ENCODE measurements around the gene ATXN7L1. TPM values are rescaled to one million over a fixed set of nuclear protein-coding genes. Genes with fewer than 3 reads are reported as not detected.

ATXN7L1 gene
- total RNA-seq, 1 experiment from 2014 or later, result 14.6 TPM

GRCh38 chr7:105902325-105902911 lies 26.0 kb upstream of the ATXN7L1 start:
- no peak for DNase-seq
- H3K4me1 ChIP-seq (replicated peaks; ENCODE audit: insufficient read depth), result no peaks in the 10 kb centered on the region
- no peaks in the 10 kb centered on the region for H4K20me1 ChIP-seq (ENCODE audit: insufficient read depth)
- H3K79me2 ChIP-seq (ENCODE audit: low read depth), result no peaks in the 10 kb centered on the region
- H3K36me3 ChIP-seq (ENCODE audit: low read depth), result no peaks in the 10 kb centered on the region
- H2AFZ ChIP-seq, result no peak overlapping the region
- no peaks in the 10 kb centered on the region for H3K9me3 ChIP-seq (ENCODE audit: insufficient read depth, low read depth)
- no peaks in the 10 kb centered on the region for H3K9me2 ChIP-seq (ENCODE audit: insufficient read depth)
- no peaks in the 10 kb centered on the region for H3K27me3 ChIP-seq (ENCODE audit: insufficient read depth, low read depth)
- POLR2A ChIA-PET (ENCODE audit: unreplicated experiment), result interaction anchor here (0.5 kb wide), 1 partner anchor 156 kb away, joined by 5 read pairs; no protein-coding TSS in a partner anchor
- H3K27ac ChIP-seq, result no peak overlapping the region
- no peak overlapping the region for H3K4me2 ChIP-seq
- no peaks in the 10 kb centered on the region for H3F3A ChIP-seq (ENCODE audit: insufficient read depth, low read depth)
- no TSS peak for BruUV-seq (replicated peaks)
- CTCF ChIA-PET, result no interaction called here
- no peak overlapping the region for H3K4me3 ChIP-seq
- no peak for TF ChIP-seq EZH2 (IDR thresholded peaks at IDR 0.05; ENCODE audit: low read depth)
- TF ChIP-seq CTCF (conservative IDR thresholded peaks at IDR 0.05), result no peak
- intact Hi-C loops (cut with micrococcal nuclease; ENCODE audit: unreplicated experiment), result no loop called here

- no peak for TF ChIP-seq EZH2 (IDR thresholded peaks at IDR 0.05; ENCODE audit: low read depth)
- no peak for TF ChIP-seq CTCF (conservative IDR thresholded peaks at IDR 0.05)
- H3K9me2 ChIP-seq (ENCODE audit: insufficient read depth), result no peaks in the 10 kb centered on the region
- H3K27ac ChIP-seq, result no peak overlapping the region
- H2AFZ ChIP-seq, result no peak overlapping the region
- no peak overlapping the region for H3K4me3 ChIP-seq
- no peaks in the 10 kb centered on the region for H4K20me1 ChIP-seq (ENCODE audit: insufficient read depth)
- intact Hi-C loops (cut with micrococcal nuclease; ENCODE audit: unreplicated experiment), result no loop called here
- H3F3A ChIP-seq (ENCODE audit: insufficient read depth, low read depth), result no peaks in the 10 kb centered on the region
- H3K27me3 ChIP-seq (ENCODE audit: insufficient read depth, low read depth), result no peaks in the 10 kb centered on the region
- POLR2A ChIA-PET (ENCODE audit: unreplicated experiment), result no interaction called here
- H3K4me1 ChIP-seq (replicated peaks; ENCODE audit: insufficient read depth), result no peaks in the 10 kb centered on the region
- no peaks in the 10 kb centered on the region for H3K9me3 ChIP-seq (ENCODE audit: insufficient read depth, low read depth)
- no peaks in the 10 kb centered on the region for H3K79me2 ChIP-seq (ENCODE audit: low read depth)
- CTCF ChIA-PET, result no interaction called here
- BruUV-seq (replicated peaks), result no TSS peak
- H3K4me2 ChIP-seq, result no peak overlapping the region
- DNase-seq, result no peak
- H3K36me3 ChIP-seq (ENCODE audit: low read depth), result no peaks in the 10 kb centered on the region
Measured at GRCh38 chr7:105897999-105898398, 21.6 kb upstream of the ATXN7L1 start.

GRCh38 chr7:105896407-105896911 lies 20.1 kb upstream of the ATXN7L1 start:
- Histone ChIP-seq H3F3A (ENCODE audit: insufficient read depth, low read depth) (no peaks in the 10 kb centered on the region), H3K4me2 (no peak overlapping the region), H3K36me3 (ENCODE audit: low read depth) (no peaks in the 10 kb centered on the region), H3K27me3 (ENCODE audit: insufficient read depth, low read depth) (no peaks in the 10 kb centered on the region), H4K20me1 (ENCODE audit: insufficient read depth) (no peaks in the 10 kb centered on the region), H3K9me3 (ENCODE audit: insufficient read depth, low read depth) (no peaks in the 10 kb centered on the region), H3K4me1 (replicated peaks; ENCODE audit: insufficient read depth) (no peaks in the 10 kb centered on the region), H3K79me2 (ENCODE audit: low read depth) (no peaks in the 10 kb centered on the region), H2AFZ (no peak overlapping the region), H3K9me2 (ENCODE audit: insufficient read depth) (no peaks in the 10 kb centered on the region), H3K27ac (no peak overlapping the region), H3K4me3 (no peak overlapping the region)
- intact Hi-C loops (cut with micrococcal nuclease; ENCODE audit: unreplicated experiment), result no loop called here
- ChIA-PET CTCF (interaction anchor here (0.7 kb wide), 1 partner anchor 17 kb away, joined by 3 read pairs; no protein-coding TSS in a partner anchor), POLR2A (ENCODE audit: unreplicated experiment) (interaction anchor here (0.5 kb wide), 3 partner anchors 33 to 879 kb away, joined by 3 to 5 read pairs (median 5); no protein-coding TSS in a partner anchor)
- TF ChIP-seq CTCF (conservative IDR thresholded peaks at IDR 0.05) (no peak), EZH2 (IDR thresholded peaks at IDR 0.05; ENCODE audit: low read depth) (no peak)
- BruUV-seq (replicated peaks), result no TSS peak
- DNase-seq, result no peak
